CD4-positive, alpha-beta T cell treated with Interleukin-17A for 1 hour (primary cell): ENCODE measurements around the gene SLC6A11.
A peak's percentile ranks its signal among the peaks of the same experiment; 100 is the strongest.

Experiments used
- DNase-seq: peaks from one replicate; pipeline ENCODE4 v3.0.0-alpha.2; 2020

SLC6A11 gene

GRCh38 chr3:10957976-10958749 lies 142.1 kb downstream of the SLC6A11 start:
- DNase-seq = no peak

- no peak for DNase-seq
Measured at GRCh38 chr3:10960255-10960654, 144.2 kb downstream of the SLC6A11 start.

- DNase-seq = no peak
Measured at GRCh38 chr3:10961921-10962320, 145.9 kb downstream of the SLC6A11 start.

GRCh38 chr3:10962481-10963036 lies 146.5 kb downstream of the SLC6A11 start:
- no peak for DNase-seq

- DNase-seq = no peak
Measured at GRCh38 chr3:10964537-10965167, 148.6 kb downstream of the SLC6A11 start.

- no peak for DNase-seq
Measured at GRCh38 chr3:10968401-10968800, 152.4 kb downstream of the SLC6A11 start.

- no peak for DNase-seq
Measured at GRCh38 chr3:10970306-10970960, 154.4 kb downstream of the SLC6A11 start.

GRCh38 chr3:10972072-10972782 lies 156.2 kb downstream of the SLC6A11 start:
- no peak for DNase-seq

GRCh38 chr3:10973046-10973595 lies 157.1 kb downstream of the SLC6A11 start:
- DNase-seq = no peak

- no peak for DNase-seq
Measured at GRCh38 chr3:10974131-10974530, 158.1 kb downstream of the SLC6A11 start.

- no peak for DNase-seq
Measured at GRCh38 chr3:10974746-10975375, 158.8 kb downstream of the SLC6A11 start.

GRCh38 chr3:10975695-10976234 lies 159.7 kb downstream of the SLC6A11 start:
- DNase-seq = no peak

GRCh38 chr3:10976770-10977169 lies 160.7 kb downstream of the SLC6A11 start:
- DNase-seq = no peak

- DNase-seq = no peak
Measured at GRCh38 chr3:10977892-10978510, 162.0 kb downstream of the SLC6A11 start.

GRCh38 chr3:10978956-10979355 lies 162.9 kb downstream of the SLC6A11 start:
- no peak for DNase-seq

- no peak for DNase-seq
Measured at GRCh38 chr3:10980312-10980711, 164.3 kb downstream of the SLC6A11 start.

- DNase-seq = no peak
Measured at GRCh38 chr3:10981031-10981430, 165.0 kb downstream of the SLC6A11 start.

GRCh38 chr3:10981961-10982360 lies 165.9 kb downstream of the SLC6A11 start:
- no peak for DNase-seq

GRCh38 chr3:10982782-10983181 lies 166.8 kb downstream of the SLC6A11 start:
- DNase-seq = no peak

- peak; percentile 15 for DNase-seq
Measured at GRCh38 chr3:10983219-10983916, 167.3 kb downstream of the SLC6A11 start.
